Activated CD4-positive, alpha-beta T cell treated with anti-CD3 and anti-CD28 coated beads, Interleukin-2, amount 50 U/mL, for 1 hour (primary cell): ENCODE data around the gene STAG3.

Experiments
- DNase-seq: peaks from one replicate; pipeline ENCODE4 v3.0.0-alpha.2; 2020

Gene STAG3

DNA sequence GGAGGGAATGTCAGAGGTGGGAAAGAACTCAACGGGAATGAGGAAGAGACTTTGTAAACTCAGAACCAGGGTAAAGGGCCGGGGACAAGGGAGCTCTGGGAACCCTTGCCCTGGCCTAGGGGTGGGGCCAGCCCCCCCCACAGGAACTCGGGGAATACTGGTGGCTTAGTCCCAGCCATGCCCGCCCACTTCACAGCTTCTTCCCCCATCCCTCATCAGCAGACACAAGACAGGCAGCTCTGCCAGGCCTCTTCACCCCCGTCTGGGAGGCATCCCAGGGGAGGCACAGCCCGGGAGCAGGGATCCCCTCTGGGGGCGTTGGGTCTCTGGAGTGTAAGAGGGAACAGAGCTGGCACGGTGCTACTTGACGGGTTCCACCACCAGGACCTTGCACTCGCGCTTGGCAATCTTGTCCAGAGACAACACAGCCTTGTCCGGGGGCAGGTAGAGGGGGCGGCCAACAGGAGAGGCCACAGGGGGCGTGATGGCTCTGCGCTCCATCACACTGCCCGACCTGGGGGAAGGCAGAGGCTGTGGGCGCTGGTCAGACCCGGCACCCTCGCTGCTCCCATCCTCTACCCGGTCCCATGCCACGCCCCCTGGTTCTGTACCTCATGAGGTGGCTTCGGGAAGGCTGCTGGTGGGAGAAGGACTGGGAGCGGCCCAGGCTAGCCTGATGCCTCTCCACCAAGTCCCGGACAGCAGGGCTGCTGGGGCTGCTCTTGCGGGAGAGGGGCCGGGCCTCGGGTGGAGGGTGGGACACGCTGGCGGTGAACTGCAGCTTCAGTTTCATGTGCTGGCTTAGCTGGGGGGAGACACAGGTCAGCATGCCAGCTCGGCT, 22.8 kb upstream of the STAG3 start:
- no peak for DNase-seq

DNA sequence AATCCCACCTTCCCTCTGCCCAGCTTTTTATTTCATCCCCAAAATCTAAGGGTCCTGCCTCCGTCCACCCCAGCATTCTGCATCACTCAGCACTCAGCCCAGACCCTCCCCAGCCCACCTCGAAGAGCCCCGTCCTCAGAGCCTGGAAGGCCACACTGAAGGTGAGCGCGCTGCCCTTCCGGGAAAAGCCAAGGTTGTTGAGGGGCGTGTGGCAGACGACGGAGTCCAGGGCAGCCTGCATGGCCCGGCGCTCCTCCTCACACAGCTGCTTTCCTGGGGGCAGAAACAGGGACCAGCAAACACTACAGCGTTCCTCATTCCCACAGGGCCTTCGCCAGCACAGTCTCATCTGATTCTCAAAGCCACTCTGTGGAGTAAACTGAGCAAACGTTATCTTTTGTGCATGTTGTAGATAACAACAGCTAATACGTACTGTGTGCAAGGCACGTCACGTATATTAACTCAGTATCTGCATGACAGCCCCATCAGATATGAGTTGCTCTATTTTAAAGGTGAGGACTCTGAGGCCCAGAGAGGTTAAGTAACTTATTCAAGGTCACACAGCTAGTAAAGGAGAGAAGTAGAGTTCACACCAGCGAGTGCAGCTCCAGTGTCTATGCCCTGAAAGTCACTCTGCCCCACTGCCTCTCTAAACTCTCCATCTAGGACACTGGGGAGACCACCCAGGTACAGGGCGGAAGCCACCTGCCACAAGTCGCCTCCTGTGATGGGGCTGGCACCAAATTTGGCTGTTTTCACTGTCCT, 22.0 kb upstream of the STAG3 start:
- no peak for DNase-seq

GRCh38 chr7:100156331-100157068, 21.2 kb upstream of the STAG3 start:
- DNase-seq: no peak

DNA sequence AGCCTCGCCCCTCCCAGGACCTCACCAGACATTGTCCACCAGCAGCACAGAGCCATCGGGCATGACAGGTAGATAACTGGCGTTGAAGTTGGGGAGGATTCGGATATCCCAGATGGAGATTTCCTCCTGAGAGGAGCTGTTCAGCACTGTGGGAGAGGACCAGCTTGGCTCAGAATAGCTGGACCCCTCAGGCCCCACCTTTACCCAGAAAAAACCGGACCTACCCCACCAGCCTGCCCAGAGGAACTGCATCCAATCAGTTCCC, 20.7 kb upstream of the STAG3 start:
- no peak for DNase-seq

DNA sequence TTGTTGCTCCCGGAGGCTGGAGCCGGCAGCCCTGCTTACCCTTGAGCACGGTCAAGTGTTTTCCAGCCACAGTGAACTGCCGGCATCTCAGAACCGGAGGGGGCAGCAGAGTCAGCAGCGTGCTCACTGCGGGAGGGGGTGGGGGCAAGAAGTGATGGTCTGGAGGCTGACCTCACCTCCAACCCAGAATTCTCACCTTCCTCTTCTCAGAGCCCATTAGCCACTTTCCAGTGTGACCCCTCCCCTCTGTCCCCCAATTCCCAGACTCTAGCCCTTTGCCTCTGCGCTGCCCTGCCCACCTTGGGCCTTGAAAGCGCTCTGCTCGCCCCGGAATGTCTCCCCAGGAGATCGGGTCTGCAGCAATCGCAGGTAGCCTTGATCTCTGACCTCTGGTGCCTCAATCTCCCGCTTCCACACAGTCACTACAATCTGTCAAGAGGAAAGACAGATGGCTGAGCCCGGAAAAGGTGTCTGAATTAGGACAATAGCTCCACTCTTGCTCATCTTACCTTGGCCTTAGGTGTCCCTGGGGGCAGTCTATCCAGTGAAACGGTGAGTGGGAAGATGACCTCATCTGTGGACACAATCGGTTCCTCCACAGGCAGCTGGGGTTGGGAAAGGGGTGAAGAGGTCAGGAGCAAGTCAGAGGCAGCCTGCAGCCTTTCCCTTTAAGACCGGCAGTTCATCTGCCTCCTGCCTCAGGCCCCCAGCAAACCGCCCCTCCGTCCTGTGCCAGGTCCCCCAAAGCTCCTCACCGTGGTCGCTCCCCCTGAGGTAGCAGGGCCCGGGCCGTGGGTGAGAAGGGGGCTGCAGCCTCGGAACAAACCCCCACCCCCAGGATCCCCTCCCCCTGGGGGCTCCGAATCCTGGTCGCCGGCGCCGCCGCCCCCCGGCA, 20.1 kb upstream of the STAG3 start:
- no peak for DNase-seq

GRCh38 chr7:100158229-100159098, 19.3 kb upstream of the STAG3 start, which contains the start of gene TRAPPC14:
Gene TRAPPC14, minus strand, starts transcription at chr7:100158723. Its CDS starts 224 bp downstream, at chr7:100158499.
- DNase-seq: peak; percentile 92

GRCh38 chr7:100159099-100159623, 18.6 kb upstream of the STAG3 start:
- no peak for DNase-seq

DNA sequence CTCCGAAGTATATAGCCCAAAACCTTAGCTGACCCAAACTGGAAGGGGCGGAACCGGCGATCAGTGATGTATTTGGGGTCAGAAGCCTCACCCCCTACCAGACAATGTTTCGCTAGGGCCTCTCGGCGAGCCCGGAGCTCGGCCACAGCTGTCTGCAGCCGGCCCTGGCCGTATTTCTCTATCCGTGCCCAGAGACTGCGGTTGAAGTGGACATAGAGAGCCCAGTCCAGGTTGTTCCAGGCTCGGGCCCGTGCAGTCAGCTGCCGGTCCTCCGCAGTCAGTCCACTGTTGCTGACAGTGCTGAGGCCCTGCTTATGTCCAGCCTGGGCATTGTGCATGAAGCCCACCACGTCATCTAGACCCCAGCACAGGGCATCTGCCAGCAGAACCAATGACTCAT, 17.7 kb upstream of the STAG3 start:
- DNase-seq: no peak

DNA sequence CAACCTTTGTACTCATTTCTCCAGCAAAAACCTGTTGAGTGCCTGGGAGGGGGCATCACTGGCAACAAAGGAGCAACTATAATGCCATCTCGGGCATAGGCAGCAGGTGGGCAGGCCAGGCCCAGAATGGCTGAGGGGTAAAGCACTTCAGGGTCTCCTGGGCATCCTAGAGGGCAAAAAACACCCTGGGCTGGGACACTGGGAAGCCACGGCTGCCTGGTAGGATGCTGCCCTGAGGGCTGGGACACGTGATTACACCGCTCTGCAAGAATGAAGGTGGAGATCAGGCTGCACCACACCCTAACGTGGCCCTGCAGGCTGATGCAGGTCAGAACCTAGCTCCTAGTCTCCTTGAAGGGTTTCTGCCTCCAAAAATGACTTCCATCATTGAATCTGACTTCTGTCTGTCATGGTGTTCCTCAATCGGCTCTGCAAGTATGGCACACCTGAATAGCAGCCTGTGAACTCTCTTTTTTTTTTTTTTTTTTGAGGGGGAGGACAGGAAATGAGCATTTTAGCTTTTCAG, 14.6 kb upstream of the STAG3 start:
- no peak for DNase-seq

DNA sequence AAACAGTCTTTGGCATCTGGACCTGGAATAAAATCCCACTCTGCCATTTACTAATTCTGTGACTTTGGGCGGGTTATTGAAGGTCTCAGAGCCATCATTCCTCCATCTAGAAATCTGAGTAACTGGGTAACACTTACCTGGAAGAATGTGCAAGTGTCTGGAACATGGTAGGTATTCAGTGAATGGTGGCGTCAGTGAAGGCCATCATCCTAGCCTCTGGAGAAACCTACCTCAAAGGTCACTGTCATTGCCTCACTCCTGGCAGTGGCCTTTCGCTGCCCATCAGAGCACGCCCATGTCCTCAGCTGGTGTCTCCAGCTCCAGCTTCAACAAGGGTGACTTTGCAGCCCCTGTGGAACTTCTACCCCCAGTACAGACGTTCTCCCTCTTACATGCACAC, 13.8 kb upstream of the STAG3 start:
- DNase-seq: no peak

- DNase-seq: no peak
These were observed 11.3 kb upstream of the STAG3 start for GRCh38 chr7:100166317-100166940.

GRCh38 chr7:100166970-100167911, 10.5 kb upstream of the STAG3 start:
- DNase-seq: no peak

DNA sequence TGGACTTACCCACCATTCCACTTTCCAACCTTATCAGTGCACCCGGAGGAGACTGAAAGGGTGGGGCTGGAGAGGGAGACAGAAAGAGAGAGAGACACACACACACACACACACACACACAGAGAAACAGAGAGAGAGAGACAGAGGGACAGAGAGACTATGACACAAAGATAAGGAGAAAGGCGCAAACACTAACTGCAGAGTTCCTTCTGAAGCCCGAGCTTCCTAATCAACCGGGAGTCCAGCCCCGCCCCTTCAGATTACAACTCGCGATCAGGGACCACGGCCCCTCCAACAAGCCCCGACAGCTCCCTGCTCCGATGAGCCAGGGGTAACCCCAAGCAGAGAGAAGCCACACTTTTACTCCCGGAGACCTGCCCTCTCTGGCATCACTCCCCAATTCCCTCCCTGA, 9.8 kb upstream of the STAG3 start:
- DNase-seq: no peak

GRCh38 chr7:100169147-100169850, 8.4 kb upstream of the STAG3 start:
- no peak for DNase-seq

- DNase-seq: no peak
These were observed 7.4 kb upstream of the STAG3 start for GRCh38 chr7:100170101-100170897.

- no peak for DNase-seq
These were observed 6.5 kb upstream of the STAG3 start for GRCh38 chr7:100171087-100171681.

DNA sequence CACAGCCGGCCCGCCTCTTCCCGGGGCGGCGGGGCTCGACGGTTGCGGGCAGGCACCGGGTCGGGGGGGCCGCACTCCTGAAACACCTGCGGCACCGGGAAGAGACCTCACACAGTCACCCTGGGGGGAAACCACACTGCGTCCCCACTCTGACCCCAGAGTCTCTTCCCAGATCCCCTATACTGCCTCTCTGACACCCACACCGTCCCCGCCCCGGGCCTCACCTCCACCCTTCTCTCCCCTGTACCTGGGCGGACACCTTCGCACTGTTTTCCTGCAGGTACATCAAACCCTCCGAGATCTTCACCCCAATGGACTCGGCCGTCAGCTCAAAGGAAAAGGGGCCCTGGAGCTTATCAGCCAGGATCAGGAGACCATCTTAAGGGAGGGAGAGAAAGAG, 5.9 kb upstream of the STAG3 start:
- DNase-seq: no peak
